Gastroesophageal sphincter (tissue), 3 donors: ENCODE results near the gene CYS1.

Experiments
- EP300 ChIP-seq: sonication (generic); formaldehyde crosslinking; IDR thresholded peaks from one replicate; pipeline ENCODE4 v1.6.1; 2017; ENCODE audit warnings: antibody characterized with exemption, mild to moderate bottlenecking
- POLR2A ChIP-seq, 2 donors: fragments of 450-650 bp; IDR thresholded peaks; one replicate each; pipeline ENCODE4 v1.6.1; 2017; ENCODE audit warnings: antibody characterized with exemption in 2 of 2, mild to moderate bottlenecking in 2 of 2, moderate library complexity in 1 of 2
- POLR2AphosphoS5 ChIP-seq: sonication (generic); formaldehyde crosslinking; IDR thresholded peaks from one replicate; pipeline ENCODE4 v1.6.1; 2017; ENCODE audit warnings: antibody characterized with exemption
- TF ChIP-seq, protein P1 (sequence below), 4 experiments: fragments of 200-600 bp in 2 of 4; fragments of 450-650 bp in 2 of 4; sonication (generic) in 1 of 4; IDR thresholded peaks; one replicate each; pipeline ENCODE4 v1.5.1; 2017 to 2019; ENCODE audit warnings: antibody characterized with exemption in 4 of 4, mild to moderate bottlenecking in 2 of 4, moderate library complexity in 2 of 4

DNA sequence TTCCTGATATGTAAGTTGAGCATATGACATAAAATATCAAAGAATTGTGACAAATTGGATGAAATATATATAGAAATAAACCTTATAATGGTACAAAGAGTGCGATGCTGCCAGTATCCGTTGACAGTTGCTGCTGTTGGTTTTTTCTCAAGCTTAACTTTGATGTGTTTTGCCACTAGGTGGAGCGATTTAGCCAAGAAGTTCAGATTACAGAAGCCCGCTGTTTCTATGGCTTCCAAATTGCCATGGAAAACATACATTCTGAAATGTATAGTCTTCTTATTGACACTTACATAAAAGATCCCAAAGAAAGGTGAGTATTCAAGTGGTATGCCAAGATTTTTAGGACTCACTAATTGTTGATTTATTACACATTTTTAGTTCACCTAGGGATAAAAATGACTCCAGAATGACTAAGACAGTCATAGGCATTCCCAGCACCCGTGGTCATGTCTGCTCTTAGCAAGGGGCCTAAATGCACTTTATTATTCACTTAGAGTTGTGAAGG, 44.4 kb upstream of the CYS1 start:
- TF ChIP-seq, protein P1, sequence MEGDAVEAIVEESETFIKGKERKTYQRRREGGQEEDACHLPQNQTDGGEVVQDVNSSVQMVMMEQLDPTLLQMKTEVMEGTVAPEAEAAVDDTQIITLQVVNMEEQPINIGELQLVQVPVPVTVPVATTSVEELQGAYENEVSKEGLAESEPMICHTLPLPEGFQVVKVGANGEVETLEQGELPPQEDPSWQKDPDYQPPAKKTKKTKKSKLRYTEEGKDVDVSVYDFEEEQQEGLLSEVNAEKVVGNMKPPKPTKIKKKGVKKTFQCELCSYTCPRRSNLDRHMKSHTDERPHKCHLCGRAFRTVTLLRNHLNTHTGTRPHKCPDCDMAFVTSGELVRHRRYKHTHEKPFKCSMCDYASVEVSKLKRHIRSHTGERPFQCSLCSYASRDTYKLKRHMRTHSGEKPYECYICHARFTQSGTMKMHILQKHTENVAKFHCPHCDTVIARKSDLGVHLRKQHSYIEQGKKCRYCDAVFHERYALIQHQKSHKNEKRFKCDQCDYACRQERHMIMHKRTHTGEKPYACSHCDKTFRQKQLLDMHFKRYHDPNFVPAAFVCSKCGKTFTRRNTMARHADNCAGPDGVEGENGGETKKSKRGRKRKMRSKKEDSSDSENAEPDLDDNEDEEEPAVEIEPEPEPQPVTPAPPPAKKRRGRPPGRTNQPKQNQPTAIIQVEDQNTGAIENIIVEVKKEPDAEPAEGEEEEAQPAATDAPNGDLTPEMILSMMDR (IDR thresholded peaks at IDR 0.05), result peak; percentile 9 to 73 (median 70)
- TF ChIP-seq POLR2AphosphoS5, result no peak
- no peak for TF ChIP-seq EP300
- no peak for TF ChIP-seq POLR2A (IDR thresholded peaks at IDR 0.05)
